Neuron (in vitro differentiated cells): ENCODE results near the gene SLC30A1.

ENCODE experiments used
- H2AFZ ChIP-seq: one replicate; pipeline ENCODE4 v1.6.1; 2013; ENCODE audit warnings: low read depth, mild to moderate bottlenecking, inconsistent platforms, low read length, moderate library complexity
- H3K27me3 ChIP-seq: one replicate; pipeline ENCODE4 v1.6.1; 2013; ENCODE audit warnings: low read length; ENCODE audit not compliant: insufficient read depth
- H3K36me3 ChIP-seq: one replicate; pipeline ENCODE4 v1.6.1; 2013; ENCODE audit warnings: low read length; ENCODE audit not compliant: insufficient read depth
- H3K4me1 ChIP-seq: one replicate; pipeline ENCODE4 v1.6.1; 2013; ENCODE audit warnings: low read length; ENCODE audit not compliant: insufficient read depth
- H3K4me3 ChIP-seq: 2 replicates; pipeline ENCODE4 v1.5.1; 2013; ENCODE audit warnings: mild to moderate bottlenecking, low read length, moderate library complexity
- H3K9me3 ChIP-seq: one replicate; pipeline ENCODE4 v1.6.1; 2013; ENCODE audit warnings: low read length

SLC30A1 gene

DNA sequence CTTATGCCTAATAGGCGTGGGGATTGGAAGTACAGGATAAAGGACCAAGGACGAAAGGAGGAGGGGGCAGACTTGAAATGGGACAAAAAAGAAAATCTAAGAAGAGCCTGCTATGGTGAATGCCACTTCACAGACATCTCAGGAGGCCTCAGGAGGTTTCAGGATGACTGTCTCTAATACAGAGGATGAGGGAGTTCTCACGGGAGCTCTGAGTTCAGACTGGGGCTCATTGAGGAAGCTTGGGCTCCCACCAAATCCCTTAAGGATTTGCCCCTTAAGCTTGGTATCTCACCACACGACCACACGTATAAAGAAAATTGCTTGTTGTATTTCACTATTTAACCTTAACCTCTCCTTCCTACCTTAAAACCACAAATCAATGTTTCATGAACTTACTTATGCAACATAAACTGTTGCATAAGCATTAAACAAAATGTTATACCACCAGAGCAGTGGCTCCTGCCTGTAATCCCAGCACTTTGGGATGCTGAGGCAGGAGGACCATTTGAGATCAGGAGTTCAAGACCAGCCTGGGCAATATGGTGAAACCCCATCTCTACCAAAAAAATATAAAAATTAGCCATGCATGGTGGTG, 12.4 kb downstream of the SLC30A1 start:
- no peaks in the 10 kb centered on the region for H3K9me3 ChIP-seq
- H3K36me3 ChIP-seq, result no peaks in the 10 kb centered on the region
- H3K4me1 ChIP-seq, result no peaks in the 10 kb centered on the region
- peaks cover 6% of the 10 kb centered on the region for H3K27me3 ChIP-seq
- no peak overlapping the region for H2AFZ ChIP-seq
- no peak overlapping the region for H3K4me3 ChIP-seq

DNA sequence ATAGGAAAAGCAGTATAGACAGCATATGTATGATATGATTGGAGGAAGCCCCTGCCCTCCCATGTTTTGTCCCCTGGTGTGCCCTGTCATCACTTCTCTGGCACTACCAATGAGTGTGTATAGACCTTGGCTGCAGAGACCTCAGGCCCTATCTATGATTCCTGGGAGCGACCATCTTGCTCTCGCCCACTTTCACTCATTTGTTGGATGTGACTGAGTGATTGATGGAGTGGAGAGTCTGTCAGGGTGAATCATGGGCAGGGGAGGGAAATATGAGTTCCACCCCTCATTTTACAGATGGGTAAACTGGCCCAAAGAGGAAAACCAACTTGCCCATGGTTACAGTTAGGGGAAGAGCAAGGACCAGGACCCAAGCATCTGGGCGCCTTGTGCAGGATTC, 14.9 kb downstream of the SLC30A1 start:
- no peaks in the 10 kb centered on the region for H3K36me3 ChIP-seq
- no peaks in the 10 kb centered on the region for H3K9me3 ChIP-seq
- no peaks in the 10 kb centered on the region for H3K4me1 ChIP-seq
- H3K4me3 ChIP-seq, result no peak overlapping the region
- peaks cover 6% of the 10 kb centered on the region for H3K27me3 ChIP-seq
- no peak overlapping the region for H2AFZ ChIP-seq

DNA sequence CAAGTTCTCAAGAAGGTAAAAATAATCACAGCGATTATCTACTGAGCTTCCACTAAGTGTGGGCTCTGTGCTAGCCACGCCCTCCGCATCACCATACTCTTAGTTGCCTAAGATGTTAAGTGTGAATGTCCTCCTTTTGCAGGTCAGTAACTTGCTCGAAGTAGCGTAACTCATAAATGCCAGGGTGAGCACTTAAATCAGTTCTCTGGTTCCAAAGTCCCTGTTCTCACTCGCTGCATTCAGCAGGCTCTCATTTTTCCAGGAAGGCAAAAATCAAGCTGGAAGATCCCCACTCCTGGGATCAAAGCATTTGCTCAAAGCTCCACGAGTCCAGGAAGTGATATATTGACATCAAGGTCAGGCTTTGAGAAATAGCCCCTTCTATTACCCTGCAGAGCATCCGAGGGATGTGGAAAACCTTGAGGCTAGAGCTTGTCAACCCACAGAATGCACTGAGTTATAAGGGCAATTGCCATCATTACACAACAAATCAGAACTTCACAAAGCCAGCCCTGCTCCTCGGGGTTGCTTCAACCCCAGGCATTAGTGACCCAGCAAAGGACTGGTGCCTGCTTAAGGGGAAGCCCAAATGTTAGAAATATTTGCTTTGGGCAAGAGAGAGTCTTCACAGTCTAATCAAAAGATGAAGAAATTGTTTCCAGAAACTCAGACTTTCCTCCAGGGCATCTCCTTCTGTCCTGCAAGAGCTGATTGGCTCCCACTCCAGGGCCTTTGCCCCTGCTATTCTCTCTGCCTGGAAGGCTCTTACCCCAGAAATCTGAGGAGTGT, 19.5 kb downstream of the SLC30A1 start:
- Histone ChIP-seq H3K27me3 (peaks cover 5% of the 10 kb centered on the region), H3K36me3 (no peaks in the 10 kb centered on the region), H3K9me3 (no peaks in the 10 kb centered on the region), H3K4me3 (no peak overlapping the region), H2AFZ (no peak overlapping the region), H3K4me1 (no peaks in the 10 kb centered on the region)

DNA sequence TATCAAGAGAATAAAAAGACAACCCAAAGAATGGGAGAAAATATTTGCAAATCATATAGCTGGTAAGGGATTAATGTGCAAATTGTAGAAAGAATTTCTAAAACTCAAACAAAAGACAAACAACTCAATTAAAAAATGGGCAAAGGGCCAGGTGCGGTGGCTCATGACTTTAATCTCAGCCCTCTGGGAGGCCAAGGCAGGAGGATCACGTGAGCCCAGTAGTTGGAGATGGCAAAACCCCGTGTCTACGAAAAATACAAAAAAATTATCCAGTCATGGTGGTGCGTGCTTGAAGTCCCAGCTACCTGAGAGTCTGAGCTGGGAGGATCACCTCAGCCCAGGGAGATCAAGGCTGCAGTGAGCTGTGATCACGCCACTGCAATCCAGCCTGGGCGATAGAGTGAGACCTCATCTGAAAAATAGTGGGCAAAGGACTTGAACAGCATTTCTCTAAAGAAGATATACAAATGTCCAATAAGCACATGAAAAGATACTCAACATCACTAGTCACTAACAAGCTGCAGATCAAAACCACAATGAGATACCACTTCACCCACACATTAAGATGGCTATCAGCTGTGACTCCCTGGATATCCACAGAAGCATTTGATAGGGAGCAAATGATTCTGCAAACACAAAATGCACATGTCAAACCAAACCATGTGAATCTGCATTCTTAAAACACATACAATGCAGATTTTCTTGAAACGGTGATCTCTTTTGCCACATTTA, 20.9 kb downstream of the SLC30A1 start:
- no peaks in the 10 kb centered on the region for H3K36me3 ChIP-seq
- no peaks in the 10 kb centered on the region for H3K9me3 ChIP-seq
- no peak overlapping the region for H3K4me3 ChIP-seq
- no peaks in the 10 kb centered on the region for H3K4me1 ChIP-seq
- H2AFZ ChIP-seq, result no peak overlapping the region
- peaks cover 1% of the 10 kb centered on the region for H3K27me3 ChIP-seq

DNA sequence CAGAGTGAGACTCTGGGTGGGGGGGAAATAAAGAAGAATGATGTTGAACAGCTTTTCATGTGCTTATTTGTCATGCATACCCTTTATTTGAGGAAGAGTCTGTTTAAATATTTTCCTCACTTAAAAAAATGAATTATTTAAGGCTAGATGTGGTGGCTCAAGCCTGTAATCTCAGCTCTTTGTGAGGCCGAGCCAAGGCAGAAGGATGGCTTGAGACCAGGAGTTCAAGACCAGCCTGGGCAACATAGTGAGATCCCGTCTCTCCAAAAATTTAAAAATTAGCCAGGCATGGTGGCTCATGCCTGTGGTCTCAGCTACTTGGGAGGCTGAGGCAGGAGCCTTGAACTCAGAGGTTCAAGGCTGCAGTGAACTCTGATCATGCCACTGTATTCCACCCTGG, 25.4 kb downstream of the SLC30A1 start:
- no peaks in the 10 kb centered on the region for H3K9me3 ChIP-seq
- H3K27me3 ChIP-seq, result no peaks in the 10 kb centered on the region
- no peak overlapping the region for H3K4me3 ChIP-seq
- peaks cover 6% of the 10 kb centered on the region for H3K4me1 ChIP-seq
- H2AFZ ChIP-seq, result no peak overlapping the region
- H3K36me3 ChIP-seq, result no peaks in the 10 kb centered on the region

DNA sequence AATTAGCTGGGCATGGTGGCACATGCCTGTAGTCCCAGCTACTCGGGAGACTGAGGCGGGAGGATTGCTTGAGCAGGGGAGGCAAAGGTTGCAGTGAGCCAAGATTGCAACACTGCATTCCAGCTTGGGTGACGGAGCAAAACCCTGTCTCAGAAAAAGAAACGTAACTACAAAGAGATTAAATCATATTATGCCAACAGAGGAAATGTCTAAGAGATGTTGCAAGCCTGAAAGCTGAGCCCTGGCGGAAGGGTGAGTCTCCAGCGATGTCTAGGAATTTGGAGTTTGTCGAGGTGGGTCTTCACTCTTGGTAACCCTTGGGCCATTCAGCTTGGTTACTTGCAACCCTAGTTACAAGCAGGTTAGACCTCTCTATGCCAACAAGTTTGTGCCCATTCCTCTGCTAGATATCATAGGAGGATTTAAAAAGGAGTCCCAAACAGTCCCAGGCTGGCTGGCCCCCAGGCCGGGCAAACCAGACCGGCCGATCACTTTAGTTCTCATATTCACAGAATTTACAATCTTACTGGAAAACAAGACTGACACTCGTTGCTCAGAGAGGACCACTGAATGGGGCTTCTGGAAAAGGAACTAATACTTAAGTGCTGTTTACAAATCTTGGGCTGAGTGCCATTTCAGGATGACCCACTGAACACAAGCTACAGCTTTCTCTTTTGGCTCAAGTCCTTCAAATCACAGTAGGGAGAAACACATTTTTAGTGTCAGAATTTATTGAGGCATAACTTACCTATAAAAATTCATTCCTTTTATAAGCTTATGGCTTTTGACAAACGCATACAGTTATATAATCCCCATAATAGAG, 27.1 kb downstream of the SLC30A1 start:
- Histone ChIP-seq H3K4me3 (no peak overlapping the region), H3K9me3 (no peaks in the 10 kb centered on the region), H3K36me3 (no peaks in the 10 kb centered on the region), H3K4me1 (peaks cover 19% of the 10 kb centered on the region), H3K27me3 (no peaks in the 10 kb centered on the region), H2AFZ (no peak overlapping the region)

DNA sequence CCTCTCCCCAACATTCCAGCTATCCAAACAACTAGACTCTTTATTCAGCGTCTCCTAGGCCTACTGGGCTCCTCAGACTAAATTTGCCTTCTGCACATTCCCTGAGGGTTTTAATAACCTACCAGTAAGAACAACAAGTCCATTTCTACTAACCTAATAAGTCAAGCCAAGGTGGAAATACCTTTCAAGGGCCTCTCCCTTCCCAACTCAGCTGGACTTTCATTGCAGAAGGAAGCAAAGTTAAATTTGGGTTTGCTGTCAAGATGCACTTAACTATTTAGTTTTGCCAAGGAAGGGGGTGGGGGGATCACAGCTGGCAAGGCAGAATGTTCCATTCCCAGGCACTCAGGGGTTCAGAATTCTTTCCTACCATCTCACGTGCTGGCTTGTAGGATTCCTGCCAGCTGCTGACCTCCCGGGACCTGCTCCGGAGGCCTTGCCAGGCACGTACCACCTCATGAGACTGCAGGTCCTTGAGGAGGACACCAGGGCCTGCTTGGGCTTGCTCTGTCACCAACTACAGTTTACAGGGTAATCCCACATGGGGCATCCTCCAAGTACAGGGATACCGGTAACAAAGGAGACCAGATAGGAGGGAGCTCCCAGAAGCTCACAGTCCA, 29.8 kb downstream of the SLC30A1 start:
- H3K36me3 ChIP-seq, result no peaks in the 10 kb centered on the region
- peaks cover 3% of the 10 kb centered on the region for H3K27me3 ChIP-seq
- H3K4me1 ChIP-seq, result peaks cover 19% of the 10 kb centered on the region
- no peak overlapping the region for H3K4me3 ChIP-seq
- no peak overlapping the region for H2AFZ ChIP-seq
- no peaks in the 10 kb centered on the region for H3K9me3 ChIP-seq

DNA sequence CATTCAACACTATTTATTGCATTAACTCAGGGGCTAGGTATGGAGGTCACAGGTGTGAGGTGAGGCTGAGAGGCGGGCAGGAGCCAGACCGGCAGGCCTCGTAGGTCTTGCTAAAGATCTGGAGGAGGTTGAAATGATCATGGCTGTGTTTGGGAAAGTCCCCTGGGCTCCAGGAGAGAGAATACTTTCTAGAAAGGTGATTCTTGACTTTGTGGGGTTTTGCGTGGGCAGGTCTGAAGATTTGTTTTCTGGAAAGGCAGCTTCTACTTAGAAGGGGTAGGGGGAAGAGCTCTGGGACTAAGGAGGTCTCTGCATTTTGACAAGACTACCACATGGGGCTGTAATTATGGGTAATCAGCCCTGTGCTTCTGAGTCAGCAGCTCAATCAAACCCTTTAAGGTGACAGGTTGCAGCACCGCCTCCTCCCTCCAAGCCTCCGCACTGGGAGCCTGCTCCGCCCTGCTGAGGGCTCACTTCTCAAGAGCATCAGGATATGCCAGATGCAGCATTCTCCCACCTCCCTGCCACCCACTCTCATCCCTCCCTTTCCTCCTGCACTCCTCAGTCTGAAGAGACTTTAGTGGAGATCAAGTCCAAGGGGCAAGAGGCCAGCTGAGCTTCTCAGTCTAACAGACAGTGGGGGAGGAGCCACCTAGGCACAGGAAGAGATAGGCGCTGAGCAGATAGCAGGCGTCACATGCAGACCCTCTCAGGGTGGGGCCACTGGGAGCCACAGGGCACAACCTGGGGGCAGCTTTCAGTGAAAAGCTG, 30.5 kb downstream of the SLC30A1 start:
- Histone ChIP-seq H3K36me3 (no peaks in the 10 kb centered on the region), H2AFZ (no peak overlapping the region), H3K27me3 (peaks cover 3% of the 10 kb centered on the region), H3K4me1 (peaks cover 19% of the 10 kb centered on the region), H3K4me3 (no peak overlapping the region), H3K9me3 (no peaks in the 10 kb centered on the region)

DNA sequence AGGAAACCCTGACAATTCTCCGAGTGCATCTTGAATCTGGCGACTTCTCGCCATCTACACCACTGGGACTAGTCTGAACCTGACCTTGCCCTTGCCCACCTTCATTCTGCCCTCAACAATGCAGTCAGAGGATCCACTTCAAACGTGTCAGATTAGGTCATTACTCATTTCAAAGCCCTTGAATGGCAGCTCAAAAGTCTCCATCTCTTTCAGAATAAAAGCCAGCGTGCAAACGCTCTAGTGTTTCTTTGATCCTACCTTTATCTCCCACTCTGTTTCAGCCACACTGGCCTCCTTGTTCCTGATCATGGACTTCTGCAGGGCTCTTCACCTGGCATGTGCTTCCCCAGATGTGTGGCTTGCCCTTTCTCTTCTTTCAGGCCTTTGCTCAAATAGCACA, 31.3 kb downstream of the SLC30A1 start:
- Histone ChIP-seq H3K9me3 (no peaks in the 10 kb centered on the region), H3K4me3 (no peak overlapping the region), H2AFZ (no peak overlapping the region), H3K27me3 (peaks cover 3% of the 10 kb centered on the region), H3K36me3 (no peaks in the 10 kb centered on the region), H3K4me1 (peaks cover 19% of the 10 kb centered on the region)

DNA sequence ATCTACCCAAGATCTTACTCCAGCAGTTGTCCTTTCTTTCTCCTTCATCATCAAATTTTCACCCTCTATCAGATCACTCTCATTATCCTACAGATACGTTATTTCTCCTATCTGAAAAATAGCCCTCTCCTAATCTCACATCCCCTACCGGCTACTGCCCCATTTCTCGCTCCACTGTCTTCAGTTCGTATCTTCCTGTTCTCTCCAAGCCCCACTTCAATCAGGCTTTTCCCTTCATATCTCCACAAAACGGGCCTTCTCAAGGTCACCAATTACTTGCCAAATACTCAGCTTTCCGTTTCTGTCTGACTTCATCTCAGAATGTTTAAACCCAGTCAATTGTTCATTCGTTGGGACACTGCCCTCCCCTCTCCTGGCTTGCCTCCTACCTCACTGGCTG, 32.4 kb downstream of the SLC30A1 start:
- H3K4me1 ChIP-seq, result peaks cover 19% of the 10 kb centered on the region

DNA sequence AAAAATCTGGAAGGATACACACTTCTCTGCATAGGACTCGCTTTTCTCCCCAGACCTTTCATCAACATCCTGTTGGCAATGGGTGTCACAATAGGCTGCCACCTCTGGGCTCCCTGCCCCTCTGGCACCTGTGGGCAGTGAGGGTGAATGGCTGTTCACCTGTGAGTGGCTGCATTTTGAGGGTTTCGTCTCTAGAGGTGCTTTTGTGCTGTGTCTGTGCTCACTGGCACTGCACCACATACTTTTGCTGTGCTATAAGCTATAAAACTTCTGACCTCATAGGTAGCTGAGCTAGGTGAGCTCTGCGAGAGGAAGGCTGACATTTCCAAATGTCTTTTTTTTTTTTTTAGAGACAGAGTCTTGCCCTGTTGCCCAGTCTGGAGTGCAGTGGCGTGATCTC, 35.9 kb downstream of the SLC30A1 start:
- H3K4me3 ChIP-seq, result no peak overlapping the region
- no peaks in the 10 kb centered on the region for H3K36me3 ChIP-seq
- peaks cover 3% of the 10 kb centered on the region for H3K27me3 ChIP-seq
- peaks cover 4% of the 10 kb centered on the region for H3K9me3 ChIP-seq
- peaks cover 8% of the 10 kb centered on the region for H3K4me1 ChIP-seq
- no peak overlapping the region for H2AFZ ChIP-seq

More for the DNA sequence above, 32.4 kb downstream of the SLC30A1 start:
- no peaks in the 10 kb centered on the region for H3K9me3 ChIP-seq
- peaks cover 3% of the 10 kb centered on the region for H3K27me3 ChIP-seq
- H3K36me3 ChIP-seq, result no peaks in the 10 kb centered on the region
- no peak overlapping the region for H3K4me3 ChIP-seq
- H2AFZ ChIP-seq, result no peak overlapping the region
